UCSD-AML1 (cell line): ENCODE data around the gene MYOZ3.

Source experiments
- DNase-seq: peaks from one replicate; lab custom pipeline; 2025; ENCODE audit not compliant: unreplicated experiment; lab: John Stamatoyannopoulos, UW

Gene MYOZ3, protein sequence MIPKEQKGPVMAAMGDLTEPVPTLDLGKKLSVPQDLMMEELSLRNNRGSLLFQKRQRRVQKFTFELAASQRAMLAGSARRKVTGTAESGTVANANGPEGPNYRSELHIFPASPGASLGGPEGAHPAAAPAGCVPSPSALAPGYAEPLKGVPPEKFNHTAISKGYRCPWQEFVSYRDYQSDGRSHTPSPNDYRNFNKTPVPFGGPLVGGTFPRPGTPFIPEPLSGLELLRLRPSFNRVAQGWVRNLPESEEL

DNA sequence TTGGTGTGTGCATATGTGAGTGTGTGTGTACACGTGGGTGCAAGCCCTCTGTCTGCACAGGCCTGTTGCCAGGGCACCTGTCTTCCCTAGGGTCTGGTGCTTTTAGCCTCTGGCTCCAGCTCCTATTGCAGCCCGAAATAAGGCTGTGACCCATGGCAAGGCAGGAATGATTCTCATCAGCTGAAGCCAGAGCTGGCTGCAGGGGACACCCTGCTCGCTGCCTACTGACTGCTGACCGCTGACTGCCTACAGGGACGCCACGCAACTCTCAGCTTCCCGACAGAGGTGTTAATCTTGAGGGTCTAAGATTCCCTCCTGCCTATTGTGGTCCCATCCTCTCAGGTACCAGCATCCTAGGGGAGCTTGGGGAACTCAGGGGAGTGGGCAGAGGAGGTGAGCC is at the start of gene MYOZ3:
Gene MYOZ3, plus strand, starts transcription at position 166 of the 400 bp plus-strand sequence. CDS start 1,691 bp downstream, outside the sequence.
- DNase-seq, result no peak

DNA sequence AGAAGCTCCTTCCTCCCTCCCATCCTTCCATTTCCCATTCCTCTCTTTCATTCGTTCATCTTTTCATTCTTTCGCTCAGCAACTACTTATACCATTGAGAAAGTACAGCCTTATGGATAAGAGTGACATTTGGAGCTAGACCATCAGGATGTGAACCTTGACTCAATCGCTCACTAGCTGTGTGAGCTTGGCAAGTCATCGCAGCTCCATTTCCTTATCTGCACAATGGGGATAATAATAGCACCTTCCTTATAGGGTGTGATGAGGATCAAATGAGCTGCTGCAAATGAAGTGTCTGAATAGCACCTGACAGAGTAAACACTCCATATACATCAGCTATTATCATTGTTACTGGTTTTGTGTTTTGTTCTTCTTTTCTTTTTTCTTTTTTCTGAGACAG is 48.6 kb upstream of the MYOZ3 start:
- DNase-seq, result no peak

DNA sequence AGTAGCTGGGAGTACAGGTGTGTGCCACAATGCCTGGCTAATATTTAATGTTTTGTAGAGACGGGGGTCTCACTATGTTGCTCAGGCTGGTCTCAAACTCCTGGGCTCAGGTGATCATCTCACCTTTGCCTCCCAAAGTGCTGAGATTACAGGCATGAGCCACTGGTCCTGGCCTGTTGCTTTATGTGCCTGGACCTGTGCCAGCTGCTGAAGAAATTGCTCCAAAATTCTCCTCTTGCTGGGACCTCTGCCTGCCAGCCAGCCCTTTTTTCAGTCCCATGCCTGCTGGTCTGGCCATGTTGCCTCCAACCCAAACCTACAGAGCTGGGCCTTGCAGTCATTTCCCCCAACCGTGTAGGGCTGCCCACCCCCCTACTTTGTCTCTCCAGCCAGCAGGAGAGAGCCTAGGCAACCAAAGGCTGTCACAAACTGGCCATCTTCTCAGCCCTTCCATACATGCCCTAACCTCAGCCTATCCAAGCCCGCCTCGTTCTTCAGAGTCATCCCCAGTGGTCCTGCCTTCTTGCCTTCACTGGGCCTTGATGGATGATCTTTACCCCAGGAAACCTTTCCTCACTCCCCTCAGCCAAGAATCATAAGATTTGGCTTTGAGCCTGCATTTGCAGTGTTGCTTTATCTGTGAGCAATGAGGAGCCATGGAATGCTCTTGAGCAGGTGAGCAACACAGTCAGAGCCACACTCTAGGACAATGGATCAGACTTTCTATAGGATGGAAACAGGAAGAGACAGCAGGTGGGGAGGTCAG is 48.0 kb upstream of the MYOZ3 start:
- DNase-seq, result no peak

DNA sequence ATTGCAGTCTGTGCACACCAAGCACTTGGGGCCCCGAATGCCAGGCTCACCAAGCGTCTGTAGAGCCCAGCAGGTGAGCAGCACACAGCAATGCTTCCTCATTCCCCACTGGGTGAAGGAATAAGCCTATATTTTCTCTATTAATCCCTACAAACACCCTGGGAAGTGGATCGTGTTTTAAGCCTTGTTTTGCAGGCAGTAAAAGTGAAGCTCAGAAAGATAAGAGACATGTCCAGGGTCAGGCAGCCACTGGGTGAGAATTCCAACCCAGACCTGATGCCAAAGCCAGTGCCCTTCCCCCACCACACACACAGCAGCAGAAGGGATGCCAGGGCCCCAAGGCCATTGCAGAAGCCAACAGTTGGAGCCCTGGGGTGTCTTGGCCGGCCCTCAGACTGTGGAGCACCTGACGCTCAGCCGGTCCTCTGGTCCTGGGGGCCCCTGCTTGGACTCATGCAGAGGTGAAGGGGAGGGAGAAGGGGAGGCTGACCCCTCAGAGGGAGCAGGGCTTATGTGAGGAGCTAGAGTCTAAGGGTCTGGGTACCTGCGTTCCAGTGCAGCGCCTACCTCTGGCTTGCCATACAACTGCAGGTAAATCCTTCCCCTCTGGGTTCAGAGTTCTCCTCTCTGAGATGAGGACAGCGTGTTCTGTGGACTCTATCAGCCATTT is 46.9 kb upstream of the MYOZ3 start:
- DNase-seq, result no peak

DNA sequence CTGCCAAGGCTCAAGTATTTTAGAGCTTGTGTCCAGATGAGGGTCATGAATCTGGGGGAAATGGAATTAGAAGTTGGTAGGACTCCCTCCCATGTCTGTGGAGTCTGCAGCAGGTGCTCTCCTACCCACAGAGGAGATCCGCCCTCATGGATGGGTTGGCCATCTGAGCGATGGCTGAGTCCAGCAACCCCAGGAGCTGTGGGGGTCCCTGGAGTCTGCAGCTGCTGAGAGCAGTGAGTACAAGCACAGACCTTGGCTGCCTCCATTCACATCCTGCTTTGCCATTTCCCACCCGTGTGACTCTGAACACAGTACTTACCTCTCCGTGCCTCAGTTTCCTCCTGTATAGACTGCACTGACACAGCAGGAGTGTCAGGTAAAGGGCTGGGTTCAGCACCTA is 46.4 kb upstream of the MYOZ3 start:
- no peak for DNase-seq

DNA sequence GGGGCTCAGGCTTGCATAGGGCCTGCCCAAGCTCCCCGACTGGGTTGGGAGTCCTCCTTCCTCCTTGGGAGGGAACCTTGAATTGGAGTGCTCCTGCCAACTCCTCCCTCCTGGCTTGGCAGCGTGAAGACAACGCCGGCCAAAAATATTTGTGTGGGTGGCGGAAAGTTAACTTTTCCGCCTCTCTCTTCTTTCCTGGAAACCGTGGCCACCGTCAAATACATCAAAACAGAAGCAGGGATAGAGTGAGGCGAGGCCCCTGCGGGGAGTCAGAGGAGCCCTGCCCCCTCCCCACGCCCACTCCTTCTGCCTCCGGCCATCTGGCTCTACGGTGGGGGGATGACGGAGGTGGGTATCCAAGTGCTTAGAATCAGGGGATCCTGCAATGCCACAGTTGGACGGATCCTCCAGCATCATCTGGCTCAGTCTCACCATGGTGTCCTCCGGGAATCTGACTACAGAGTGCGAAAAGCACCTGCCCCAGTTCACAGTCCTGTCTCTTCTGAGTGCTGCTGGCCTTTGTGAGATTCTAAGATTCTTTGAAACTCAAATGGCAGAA is 45.8 kb upstream of the MYOZ3 start:
- DNase-seq, result no peak

DNA sequence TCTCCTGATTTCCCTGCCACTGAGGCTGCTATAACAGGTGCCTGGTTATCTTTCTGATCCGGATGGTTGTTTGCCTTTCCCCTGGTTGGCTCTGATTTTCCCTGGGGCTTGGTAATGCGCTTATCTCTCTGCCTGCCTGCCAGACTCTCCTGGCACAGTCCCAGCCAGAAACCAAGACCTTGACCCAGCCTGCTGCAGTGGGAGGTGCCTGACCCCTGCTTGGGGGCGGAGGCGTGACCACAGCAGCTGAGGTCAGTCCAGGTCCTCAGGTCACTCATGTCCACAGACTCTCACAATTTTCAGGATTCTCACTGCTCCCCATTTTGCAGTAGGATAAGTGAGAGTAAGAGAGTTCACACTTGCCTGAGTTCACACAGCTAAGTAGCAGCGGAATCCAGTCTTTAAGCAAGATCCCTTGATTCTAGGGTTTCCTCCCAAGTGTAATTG is 45.0 kb upstream of the MYOZ3 start:
- DNase-seq, result no peak

DNA sequence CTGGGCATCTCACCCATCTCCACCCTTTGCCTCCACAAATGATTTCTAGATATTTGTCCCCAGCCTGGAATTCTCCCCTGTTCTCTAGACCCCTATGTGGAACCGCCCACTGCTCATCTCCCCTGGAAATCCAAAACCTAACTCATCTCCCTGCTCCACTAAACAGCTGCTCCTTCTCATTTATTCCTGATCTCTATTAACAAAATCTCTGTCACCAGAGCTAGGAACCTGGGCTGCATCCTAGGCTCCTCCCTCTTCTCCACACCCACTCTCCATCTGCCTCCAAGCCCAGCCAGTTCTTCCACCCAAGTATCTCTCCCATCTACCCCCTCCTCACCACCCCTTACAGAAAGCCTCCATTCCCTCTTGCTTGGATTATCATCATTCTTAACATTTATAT is 44.5 kb upstream of the MYOZ3 start:
- DNase-seq, result no peak

DNA sequence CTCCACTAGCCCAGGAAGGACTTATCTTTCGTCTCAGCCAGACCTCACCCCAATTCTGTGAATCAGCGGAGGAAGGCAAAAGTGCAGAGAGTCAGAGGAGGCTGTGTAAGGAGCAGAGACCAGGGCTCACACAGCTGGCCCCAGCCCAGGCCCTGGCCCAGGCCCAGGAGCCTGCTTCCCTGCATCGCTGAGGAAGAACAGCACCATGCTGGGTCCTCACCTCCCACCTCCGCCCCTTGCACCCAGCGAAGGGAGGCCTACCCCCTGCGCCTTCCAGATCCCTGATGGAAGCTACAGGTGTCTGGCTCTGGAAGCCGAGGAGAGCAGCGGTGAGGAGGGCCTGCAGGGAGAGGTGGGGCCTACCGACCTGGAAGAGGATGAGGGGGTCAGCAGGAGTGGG is 42.9 kb upstream of the MYOZ3 start:
- no peak for DNase-seq

DNA sequence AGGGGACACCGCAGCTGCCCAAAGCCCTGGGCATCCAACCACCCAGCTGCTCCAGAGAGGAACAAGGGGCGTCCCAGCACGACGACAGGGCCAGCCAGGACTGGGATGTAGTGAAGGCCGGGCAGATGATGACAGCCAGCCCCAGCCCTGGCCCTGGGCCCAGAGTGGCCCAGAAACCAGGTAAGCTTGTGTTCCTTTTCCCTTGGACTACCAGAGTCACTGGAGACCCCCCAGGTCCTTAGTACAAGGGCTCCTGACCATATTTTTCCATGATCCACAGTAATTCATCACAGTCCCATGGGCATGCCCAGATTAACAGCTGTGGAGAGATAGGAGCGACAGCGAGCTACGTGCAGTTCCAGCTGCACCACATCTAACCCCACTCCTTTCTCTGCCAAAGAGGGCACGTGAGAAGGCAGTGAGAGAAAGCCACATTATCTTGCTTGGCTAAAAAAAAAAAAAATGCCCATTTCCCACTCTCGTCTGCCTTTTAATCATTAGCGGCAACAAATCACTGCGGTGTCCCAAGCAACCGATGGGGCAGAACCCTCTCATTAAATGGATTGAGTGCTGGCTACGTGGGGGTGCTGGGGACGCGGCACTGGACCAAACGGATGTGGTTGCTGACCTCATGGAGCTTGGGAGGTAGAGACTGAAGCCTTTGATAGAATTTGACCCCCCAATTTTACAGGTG is 42.3 kb upstream of the MYOZ3 start:
- DNase-seq, result no peak

DNA sequence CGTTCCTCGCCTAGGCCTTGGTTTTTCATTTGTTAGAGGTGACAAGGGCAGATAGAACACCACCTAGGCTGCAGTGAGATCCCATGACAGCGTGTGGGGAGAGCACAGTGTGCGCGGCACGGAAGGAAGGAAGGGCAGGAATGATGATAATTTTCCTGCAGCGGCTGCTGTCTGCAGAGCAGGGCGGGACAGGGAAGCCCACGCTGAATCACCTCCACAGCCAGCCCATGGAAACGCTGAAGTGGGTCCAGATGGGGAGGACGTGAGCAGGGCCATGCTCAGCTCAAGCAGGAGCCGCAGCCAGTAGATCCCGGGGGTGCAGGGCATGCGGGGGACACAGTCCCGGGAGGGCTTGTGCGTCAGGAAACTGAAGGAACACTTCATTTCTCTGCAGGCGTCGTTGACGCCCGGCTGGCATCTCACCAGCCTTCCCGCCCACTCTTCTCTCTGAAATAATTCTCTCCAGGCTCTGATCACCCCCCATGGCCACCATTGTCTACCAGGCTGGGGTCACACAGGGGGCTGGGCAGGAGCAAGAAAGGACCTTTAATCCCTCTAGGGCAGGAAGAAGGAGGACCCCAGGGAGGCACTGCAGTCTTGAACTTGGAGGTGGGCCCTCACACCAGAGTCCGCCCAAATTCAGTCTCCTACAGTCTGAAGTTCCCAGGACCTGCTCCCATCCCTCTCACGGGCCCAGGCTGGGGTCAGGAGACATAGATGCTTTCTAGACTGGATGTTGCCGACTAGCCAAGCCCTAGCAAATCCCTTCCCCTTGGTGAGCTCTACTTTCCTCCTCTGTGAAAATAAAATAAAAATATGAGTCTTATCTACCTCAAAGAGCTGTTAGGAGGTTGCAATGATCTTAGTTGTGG is 41.5 kb upstream of the MYOZ3 start:
- no peak for DNase-seq

DNA sequence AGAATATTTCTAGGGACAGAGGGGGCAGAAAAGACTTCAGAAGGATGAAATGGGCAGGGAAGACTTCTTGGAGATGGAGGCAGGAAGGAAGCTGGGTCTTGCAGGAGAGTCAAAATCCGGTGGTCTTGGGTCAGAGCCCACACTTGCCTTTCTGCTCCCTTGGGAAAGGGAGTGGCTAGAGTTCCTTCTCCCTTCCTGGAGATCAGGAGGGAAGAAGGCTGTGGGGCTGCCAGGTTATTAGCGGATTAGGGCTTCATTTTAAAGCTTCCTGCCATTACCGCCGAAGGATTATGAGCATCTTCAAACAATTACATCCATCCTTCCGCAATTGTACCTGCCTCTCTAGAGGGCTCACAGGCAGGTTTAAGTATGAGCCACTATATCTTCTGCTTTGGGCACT is 39.8 kb upstream of the MYOZ3 start:
- no peak for DNase-seq

DNA sequence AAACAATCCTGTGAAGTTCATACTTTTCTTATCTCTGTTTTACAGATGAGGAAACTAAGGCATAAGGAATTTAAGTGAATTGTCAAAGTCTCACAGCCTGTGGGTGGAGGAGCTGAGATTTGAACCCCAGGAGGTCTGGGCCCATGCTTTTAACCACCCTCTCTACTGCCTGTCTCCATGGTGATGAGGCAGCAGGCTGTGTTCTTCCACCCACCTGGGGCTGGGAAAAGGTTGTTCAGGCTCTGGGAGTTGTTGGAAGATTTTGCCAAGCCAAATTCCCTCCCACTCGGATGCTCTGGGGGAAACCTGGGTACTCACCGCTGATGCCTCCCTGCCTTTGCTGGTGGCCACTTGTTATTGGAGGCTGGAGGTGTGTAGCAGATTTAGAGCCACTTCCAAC is 38.9 kb upstream of the MYOZ3 start:
- DNase-seq, result no peak

DNA sequence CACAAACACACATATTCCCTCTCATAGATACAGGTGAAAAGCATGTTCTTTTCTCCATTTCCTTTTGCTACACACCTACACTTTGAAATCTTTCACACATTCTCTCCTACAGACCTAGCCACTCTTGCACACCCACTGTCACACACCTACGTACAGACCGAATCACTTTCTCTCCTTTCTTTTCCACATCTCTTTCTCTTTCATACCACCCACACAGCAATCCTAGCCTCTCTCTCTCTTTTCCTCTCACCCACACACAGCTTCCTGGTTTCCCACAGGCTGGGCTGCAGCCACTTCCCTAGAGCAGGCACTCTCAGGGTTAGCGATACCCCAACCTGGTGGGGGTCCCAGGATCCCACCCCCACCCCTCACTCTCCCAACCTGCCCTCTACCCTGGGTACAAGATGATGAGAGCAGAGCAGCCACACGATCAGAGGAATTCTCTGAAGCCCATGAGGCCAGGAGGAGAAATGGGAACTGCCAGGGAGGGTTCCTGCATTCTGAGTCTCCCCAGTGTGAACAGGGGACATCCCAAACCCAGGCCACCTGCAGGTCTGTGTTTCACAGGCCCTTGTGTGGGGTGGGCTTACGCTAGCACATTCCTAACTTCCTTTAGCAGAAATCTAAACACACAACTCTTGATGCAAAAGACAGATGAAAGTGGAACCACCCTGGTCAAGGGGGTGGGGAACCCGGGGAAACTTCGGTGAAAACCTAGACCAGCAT is 37.7 kb upstream of the MYOZ3 start:
- DNase-seq, result no peak

DNA sequence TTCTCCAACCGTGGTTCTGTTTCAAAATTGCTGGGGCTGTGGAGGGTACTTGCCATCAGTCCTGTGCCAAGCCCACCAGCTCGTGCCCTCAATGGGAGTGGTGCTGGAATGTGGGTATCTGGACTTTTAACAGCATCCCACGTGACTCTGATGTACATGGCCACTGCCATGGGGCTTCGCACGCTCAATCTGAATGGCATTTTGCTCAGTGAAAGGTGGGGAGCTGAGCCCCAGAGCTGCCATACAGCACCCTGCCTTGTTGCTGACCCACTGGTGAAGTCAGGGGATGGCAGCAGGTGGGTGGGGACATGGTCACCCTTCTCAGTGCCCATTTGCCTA is 37.2 kb upstream of the MYOZ3 start:
- DNase-seq, result no peak

DNA sequence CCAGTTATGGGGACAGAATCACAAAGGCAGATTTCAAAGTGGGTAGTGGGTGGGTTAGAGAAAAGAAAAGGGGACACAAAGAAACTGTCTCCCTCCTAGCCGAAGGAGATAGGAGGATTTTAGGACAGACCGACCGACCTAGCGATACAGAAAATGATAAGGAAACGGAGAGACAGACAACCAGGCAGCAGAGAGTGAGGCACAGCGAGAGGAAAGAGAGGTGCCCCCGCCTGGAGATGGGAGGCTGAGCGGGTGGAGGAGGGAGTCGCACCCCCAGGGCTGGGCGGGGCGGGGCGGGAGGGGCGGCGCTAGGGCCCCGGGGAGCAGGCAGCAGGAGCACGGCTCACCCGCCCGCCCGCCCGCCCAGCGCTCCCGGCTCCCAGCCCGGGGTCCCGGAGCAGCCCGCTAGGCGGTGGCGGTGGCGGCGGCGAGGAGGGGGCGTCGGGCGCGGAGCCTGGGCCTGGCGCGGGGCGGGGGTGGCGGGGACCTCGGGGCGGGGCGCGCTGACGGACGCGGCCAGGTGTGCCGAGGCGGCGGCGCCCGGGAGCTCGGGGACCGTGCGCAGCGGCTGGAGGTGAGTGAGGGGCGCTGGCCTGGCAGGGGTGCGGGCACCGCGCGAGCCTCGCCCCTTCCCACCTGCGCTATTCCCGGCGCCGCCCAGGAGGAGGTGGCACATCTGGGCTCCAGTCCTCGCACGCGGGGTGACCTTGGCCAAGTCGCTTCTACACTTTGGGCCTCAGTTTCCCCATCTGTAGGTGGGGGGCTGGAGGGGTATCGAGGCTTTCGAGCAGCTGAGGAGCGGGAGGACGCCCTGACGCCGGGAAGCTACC is 36.5 kb upstream of the MYOZ3 start:
- no peak for DNase-seq

DNA sequence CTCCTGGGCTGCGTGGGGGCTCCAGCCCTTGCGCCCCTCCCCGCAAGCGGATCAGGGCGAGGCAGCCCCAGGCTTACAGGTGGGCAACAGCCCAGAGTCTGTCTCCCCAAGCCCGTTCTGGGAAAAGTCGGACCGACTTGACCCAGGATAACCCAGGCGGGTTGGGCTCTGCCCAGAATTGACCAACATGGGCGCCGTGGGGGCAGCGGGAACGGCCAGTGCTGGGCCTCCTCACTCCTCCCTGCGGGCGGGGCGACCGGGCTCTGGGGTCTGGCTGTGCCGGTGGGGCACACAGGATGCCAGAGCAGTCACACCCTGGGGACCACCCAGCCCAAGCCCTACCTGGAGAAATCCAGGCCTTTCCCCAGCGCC is 35.9 kb upstream of the MYOZ3 start:
- DNase-seq, result no peak

DNA sequence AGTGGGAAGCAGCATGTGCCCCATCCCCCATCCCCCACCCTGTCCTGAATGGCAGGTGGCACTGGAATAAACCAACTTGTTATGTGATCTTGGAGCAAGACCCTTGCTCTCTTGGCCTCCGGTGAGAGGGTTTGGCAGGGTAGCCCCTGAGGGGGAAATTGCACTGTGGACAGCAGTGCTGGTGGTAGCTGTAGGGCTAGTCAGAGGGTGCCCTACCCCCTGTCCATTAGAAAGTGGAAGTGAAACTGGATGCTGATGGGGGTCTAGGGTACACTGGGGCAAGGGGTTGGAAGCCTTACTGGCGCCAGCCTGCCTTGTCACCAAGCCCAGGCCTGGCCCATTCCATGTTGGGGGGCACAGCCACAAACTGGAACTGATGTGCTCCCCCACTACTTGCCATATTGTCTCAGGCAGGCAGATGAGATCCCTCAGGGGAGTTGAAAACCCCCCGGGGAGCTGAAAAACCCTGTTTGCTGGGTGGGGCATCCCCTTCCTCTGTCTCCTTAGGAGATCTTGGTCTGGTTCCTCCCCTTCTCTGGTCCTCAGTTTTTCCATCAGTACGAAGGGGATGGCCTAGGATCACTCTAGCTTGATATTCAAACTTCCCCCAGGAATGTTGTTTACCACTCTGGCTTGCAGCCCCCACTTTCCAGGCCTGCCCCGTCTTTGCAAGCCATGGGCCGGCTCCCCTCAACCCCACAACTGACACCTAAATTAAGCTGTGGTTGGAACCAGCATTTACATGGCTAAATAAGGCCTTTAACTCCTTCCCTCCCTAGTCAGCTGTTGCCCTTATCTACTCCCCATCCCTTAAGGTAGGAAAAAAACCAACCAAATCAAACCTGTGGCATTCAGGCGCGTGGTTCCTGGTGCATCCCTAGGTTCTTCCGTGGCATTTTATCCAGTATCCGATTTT is 35.0 kb upstream of the MYOZ3 start:
- DNase-seq, result no peak
